ENCODE data around the gene PELI1.
"Not testable (repeated sequence)": the region's sequence is repeated elsewhere in the genome, so short reads cannot be mapped to it uniquely, and the experiment has no call there.

The PELI1 gene

GRCh38 chr2:64080179-64080578 lies 64.0 kb downstream of the PELI1 start:
- no peak for DNase-seq

DNA sequence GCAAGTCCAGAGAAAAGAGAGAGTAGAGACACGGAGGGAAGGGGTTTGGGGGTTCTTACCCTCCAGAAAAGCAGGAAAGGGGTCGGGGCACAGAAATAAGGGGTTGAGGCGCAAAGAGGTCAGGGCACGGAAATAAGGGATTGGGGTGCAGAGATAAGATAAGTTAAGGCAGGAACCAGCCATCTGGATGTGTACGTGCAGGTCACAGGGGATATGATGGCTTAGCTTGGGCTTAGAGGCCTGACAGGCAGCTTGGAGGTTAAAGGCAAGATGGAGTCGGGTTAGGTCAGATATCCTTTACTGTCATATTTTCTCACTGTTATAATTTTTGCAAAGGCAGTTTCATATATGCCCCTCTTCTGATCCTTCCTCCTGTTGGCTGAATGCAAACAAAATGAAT lies 64.5 kb downstream of the PELI1 start:
- not testable (repeated sequence) for DNase-seq

GRCh38 chr2:64076828-64077227 lies 67.4 kb downstream of the PELI1 start:
- DNase-seq, result not testable (repeated sequence)

GRCh38 chr2:64074616-64075015 lies 69.6 kb downstream of the PELI1 start:
- not testable (repeated sequence) for DNase-seq

DNA sequence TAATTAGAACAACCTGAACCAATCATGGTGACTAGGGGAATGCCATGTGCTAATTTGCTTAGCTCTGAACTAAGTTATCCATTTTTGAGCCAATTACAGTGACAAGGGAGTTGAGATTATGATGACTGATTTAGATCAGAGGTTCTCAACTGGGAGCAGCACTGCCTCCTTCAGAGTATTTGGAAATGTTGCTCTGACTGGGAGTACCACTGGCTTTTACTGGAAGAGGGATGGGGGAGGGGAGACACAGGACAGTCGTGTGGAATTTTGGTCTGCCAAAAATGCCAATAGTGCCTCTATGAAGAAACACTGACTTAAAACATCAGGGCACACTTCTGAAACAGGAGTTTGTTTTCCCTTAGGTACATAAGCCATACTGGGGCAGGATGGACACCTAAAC lies 76.9 kb downstream of the PELI1 start:
- DNase-seq, result no peak

DNA sequence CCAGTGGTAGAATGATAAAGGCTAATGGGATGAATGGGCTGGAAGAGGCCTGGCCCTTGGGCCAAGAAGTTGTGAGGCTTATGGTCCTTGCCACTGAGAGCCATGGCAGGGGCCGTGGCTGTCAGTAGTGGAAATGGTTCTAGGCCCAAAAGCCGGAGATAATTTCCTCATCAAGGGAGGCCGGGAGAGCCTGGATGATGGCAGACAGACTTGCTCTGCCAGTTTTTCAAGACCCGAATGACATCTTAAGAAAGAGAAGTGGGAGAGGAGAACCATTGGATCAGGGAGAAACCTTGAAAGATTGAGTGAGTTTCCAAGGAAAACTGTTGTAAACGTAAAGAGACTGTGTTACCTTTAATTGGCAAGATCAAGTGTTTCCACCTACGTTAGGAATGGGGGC lies 78.7 kb downstream of the PELI1 start:
- no peak for DNase-seq

DNA sequence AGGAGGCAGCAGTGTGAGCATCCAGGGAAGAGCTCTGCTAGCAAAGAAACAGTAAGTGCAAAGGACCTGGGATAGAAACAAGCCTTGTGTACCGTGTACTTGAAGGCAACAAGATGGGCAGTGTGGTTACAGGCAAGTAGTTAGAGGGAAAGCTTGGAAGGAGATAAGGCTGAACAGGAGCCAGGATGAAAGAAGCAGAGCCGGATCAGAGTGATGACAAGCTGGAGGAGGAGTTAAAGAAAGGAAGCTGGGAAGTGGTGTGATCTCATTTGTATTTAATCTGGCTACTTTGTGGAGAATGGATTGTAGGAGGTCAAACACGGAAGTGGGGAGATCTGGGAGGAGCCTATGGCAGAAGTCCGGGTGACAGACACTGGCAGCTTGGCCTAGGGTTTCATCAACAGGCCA lies 80.3 kb downstream of the PELI1 start:
- DNase-seq, result no peak

DNA sequence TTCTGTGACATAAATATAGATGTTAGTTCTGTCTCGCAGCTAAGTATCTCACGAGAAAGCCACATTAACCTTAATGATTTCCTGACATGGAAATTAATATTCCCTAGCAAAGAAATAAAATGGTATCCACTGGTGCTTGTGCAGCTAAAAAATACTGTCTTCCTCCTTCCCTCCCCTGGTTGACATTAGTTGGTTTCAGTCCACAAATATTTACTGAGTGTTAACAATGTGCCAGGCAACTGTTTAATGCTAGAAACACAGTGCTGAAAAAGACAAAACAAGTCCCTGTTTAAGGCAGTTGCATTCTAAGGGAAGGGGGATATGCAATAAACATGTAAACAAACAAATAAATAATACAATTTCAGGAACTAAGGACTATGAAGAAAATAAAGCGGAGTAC lies 80.8 kb downstream of the PELI1 start:
- DNase-seq, result no peak

- no peak for DNase-seq
Measured at GRCh38 chr2:64062840-64063239, 81.4 kb downstream of the PELI1 start.

DNA sequence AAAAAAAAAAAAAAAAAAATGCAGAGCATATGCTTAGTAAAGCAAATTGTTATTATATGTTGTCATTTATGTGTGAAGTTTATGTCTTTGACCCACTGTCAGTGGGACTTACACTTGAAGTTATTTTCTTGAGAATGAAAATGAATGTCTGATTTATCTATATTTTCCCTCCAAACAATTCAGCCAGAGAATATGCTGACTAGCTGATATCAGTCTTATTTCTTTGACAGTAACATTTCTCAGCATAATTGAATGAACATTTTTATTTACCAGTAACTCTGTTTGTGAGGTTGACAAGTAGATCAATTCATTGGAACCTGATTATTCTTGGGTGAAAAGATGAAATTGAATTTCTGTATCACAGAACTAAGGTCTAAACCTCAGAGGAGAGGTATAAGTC lies 85.0 kb downstream of the PELI1 start:
- no peak for DNase-seq

DNA sequence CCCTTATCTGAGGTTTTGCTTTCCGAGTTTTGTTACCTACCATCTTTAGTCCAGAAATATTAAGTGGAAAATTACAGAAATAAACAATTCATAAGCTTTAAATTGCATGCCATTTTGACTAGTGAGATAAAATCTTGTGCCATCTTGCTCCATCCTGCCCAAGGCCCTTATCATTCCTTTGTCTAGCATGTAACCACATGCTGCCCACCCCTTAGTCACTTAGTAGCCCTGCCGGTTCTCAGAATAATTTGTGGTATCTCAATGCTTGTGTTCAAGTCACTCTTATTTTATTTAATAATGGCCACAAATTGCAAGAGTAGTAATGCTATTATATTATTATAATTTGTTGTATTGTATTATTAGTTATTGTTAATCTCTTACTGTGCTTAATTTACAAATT lies 88.2 kb downstream of the PELI1 start:
- no peak for DNase-seq

DNA sequence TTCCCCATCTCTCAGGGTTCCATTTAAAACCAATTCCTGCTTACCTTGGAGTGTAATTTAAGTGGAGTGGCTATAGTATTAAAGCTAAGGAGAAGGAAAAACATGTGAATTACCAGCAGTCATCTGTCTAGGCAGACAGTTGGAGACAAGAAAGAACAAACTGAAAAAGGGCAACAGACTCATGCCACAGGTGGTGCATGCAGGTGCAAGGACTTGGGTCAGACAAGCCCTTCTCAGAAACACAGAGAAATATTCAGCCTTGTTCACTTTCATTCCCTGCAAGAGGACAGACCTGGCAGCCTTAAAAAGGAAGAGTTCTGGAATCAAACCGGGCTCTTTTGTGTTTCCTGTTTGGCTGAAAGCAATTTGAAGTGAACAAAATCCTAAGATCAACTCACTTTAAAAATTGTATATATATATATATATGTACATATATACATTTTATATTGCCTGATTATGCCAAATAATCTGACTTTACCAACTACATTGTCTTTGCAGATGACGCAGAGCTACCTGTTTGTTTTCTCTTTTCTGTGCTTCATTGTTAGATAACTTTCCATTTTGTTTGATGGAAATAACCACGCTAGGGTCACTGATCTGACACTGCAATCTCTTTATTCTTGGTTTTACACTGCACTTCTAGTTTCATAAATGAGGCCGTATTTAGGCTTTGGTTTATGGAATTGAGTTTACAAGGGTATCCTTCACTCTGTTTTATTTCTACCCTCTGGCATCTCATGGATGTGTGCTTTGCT lies 89.9 kb downstream of the PELI1 start:
- DNase-seq, result no peak

- no peak for DNase-seq
Measured at GRCh38 chr2:64052463-64053241, 91.6 kb downstream of the PELI1 start.

DNA sequence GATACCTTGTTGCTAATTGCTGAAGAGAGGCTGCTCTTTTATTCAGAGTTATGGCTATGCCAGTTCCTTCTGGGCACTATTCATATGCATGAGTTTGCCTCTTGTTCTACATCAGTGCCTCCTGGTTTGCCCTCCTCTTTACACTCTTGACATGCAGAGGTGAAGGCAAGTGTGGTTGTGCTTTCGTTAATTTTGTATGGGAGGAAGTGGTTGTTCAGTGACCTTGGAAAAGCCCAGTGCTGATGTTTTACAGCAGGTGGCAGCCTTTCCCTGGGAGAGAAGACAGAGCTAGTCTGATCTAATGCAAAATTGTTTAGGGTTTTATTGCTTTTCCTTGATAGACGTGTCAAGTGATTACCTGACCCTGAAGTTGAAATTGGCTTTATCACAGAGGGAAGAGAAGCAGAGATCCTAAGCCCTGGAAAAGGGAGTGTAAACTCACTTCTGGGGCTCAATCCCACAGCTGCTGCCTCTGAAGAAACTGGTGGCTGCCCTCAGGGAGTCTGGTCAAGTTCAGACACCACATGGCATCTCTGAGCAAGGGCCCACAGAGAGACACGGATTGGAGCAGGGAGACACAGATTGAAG lies 94.5 kb downstream of the PELI1 start:
- peak; percentile 77 for DNase-seq

DNA sequence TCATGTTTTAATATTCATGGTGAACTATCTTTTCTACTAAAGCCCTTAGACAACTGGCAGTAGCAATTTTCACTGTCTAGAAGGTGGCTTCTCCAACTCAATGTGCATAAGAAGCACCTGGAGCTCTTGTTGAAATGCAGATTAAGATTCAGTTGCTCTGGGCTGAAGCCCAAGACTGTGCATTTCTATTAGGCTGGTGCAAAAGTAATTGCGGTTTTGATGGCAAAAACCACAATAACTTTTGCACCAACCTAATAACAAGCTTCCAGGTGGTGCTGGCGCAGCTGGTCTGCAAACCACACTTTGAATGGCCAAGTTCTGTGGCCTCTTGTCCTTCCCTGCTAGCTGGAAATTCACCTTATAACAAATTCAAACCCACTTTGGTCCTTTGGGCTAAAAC lies 98.3 kb downstream of the PELI1 start:
- DNase-seq, result no peak

Measured in right hindlimb (tissue), 1 donor.